ENCODE results near the gene DENND11.

Gene DENND11

GRCh38 chr7:141674171-141674671 lies 27.7 kb downstream of the DENND11 start:
- TF ChIP-seq CTCF (IDR thresholded peaks at IDR 0.05; ENCODE audit: borderline replicate concordance, insufficient read depth, low read depth, low read length), result no peak
- no peak overlapping the region for H3K4me3 ChIP-seq (ENCODE audit: low read depth, low read length)

DNA sequence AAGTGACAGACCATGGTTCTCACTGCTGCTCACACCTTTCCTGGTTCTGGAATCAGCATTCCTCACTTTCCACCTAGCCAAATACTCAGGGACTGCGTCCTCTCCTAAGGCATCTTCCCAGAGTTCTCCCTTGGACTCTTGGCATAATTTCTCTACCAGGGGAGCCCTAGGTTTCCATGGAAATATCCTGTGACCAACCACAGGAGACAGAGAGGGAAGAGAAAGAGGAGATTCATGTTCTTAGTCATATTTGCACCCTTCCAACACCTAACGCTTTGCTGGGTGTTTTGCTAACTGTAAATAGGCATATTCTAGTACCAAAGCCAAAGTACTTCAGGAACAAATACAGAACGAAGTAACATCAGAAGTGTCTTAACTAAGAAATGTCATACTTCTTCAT lies 28.6 kb downstream of the DENND11 start:
- no peak for TF ChIP-seq CTCF (IDR thresholded peaks at IDR 0.05; ENCODE audit: borderline replicate concordance, insufficient read depth, low read depth, low read length)
- H3K4me3 ChIP-seq (ENCODE audit: low read depth, low read length), result no peak overlapping the region

DNA sequence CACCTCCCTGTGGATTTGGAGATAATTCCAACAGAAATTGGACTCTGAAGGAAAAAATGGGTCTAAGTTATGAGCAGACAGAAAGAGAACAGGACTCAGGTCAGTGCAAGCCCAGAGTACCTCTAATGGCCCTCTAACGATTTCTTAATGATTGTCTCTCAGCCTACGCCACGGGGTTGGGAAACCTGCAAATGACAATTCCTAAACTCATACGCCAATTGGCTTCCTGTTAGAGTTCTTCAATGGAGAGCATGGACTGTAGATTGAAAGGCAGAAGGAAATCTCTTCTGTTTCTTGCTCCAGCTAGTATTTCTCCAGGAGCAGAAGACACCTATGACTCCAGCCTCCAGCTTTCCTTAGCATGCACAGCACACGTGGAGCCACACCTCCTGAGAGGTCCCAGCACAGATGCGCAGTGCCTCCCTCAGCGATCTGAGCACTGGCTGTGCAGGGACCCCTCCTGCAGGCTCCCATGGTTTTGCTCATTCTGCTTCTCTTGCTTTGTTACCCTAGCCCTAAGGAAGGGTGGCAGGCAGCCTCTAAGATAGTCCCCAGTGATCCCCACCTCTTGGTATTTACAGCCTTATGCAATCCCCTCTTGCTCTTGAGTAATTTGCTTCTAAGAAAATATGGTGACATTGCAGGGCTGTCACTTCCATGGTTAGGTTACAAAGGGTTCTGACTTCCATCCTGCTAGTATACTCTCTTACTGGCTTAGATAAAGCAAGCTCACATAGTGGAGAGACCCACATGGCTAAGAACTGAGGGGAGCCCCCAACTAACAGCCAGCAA lies 30.1 kb downstream of the DENND11 start:
- H3K4me3 ChIP-seq (ENCODE audit: low read depth, low read length), result no peak overlapping the region
- no peak for TF ChIP-seq CTCF (IDR thresholded peaks at IDR 0.05; ENCODE audit: borderline replicate concordance, insufficient read depth, low read depth, low read length)

- H3K4me3 ChIP-seq (ENCODE audit: low read depth, low read length), result no peak overlapping the region
- no peak for TF ChIP-seq CTCF (IDR thresholded peaks at IDR 0.05; ENCODE audit: borderline replicate concordance, insufficient read depth, low read depth, low read length)
Measured at GRCh38 chr7:141668853-141669252, 33.1 kb downstream of the DENND11 start.

DNA sequence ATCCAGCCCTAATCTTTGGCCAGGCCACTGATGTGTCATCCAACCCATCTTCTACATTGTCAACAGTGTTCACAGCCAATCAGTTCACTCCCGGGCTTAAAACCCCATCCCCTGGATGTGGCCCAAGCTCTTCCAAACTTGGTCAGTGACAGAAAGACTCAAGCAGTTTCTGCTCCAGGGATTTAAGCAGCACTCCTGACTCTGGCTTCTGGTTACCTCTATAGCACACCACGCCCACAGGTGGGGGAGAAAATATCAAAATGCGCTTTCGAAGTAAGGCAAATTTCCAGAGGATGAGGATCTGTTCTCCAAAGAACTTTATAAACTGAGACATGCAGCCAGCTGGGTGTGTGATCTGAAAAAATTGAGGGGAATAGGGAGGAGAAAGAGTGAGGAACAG lies 35.9 kb downstream of the DENND11 start:
- no peak for TF ChIP-seq CTCF (IDR thresholded peaks at IDR 0.05; ENCODE audit: borderline replicate concordance, insufficient read depth, low read depth, low read length)
- H3K4me3 ChIP-seq (ENCODE audit: low read depth, low read length), result no peak overlapping the region

DNA sequence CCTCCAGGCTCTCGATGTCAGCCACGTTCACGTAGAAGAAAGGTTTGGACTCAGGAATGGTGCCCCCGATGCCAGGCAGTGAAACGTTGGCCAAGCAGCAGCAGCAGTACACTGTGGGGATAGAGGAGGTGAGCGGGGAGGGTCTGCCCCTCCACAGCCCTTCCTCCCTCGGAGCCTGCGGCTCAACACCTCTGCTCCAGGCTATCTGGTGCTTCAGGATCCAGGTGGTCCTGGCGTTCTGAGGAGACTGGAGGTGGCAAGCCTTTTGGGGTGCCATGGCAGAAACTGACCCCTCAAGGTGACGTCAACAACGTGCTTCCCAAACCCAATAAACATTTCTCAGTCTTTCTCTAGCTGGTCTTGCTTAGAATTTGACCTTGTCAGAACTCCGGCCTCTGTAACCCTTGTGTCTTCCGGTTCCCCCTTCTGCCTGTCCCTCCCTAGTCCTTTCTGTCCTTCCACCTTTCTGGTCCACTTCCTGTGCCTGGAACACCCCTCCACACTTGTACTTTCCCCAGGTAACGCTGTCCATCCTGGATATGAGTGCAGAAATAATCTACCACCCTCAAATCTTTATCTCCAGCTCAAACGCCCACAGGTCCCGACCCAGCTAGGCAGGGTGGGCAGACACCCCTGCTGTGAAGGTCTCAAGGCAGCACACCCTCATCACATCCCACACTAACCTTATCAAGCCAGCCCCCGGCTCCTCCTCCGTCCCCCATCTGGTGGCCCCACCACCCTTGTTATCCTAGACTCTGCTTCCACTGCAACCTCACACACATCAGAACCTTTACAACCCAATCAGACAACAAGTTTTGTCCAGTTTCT lies 36.5 kb downstream of the DENND11 start:
- TF ChIP-seq CTCF (IDR thresholded peaks at IDR 0.05; ENCODE audit: borderline replicate concordance, insufficient read depth, low read depth, low read length), result no peak
- H3K4me3 ChIP-seq (ENCODE audit: low read depth, low read length), result no peak overlapping the region
